ENCODE data around the gene PCDHB10. TPM values are rescaled to one million over a fixed set of nuclear protein-coding genes. Genes with fewer than 3 reads are reported as not detected.

PCDHB10 gene
- total and polyA plus RNA-seq, 7 donors = 0.13 to 0.29 (median 0.26) TPM

DNA sequence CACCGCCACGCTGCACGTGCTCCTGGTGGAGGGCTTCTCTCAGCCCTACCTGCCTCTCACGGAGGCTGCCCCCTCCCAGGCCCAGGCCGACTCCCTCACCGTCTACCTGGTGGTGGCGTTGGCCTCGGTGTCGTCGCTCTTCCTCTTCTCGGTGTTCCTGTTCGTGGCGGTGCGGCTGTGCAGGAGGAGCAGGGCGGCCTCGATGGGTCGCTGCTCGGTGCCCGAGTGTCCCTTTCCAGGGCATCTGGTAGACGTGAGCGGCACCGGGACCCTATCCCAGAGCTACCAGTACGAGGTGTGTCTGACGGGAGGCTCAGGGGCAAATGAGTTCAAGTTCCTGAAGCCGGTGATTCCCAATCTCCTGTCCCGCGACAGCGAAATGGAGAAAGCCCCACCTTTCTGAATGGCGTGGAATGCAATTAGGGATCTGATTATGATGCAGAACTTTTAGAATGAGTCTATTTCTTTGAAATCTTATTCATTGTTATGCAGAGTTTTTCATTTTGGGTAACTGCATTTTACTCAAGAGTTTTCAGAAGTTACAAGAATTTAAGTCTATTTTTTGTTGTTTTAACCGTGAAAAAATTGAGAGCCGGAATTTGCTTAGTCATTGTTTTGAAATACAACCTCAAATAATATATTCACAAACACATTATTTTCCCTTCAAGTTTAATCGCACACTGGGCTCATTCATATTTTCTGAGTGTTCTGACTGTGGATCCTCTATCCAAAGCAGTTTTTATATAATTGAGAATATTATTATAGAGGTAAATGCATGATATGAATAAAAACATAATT, 44.6 kb downstream of the PCDHB10 start:
- 16 to 22% (median 19%) methylated on average over 31 to 32 of the region's 32 CpGs for WGBS, 3 donors
- H3K4me3 ChIP-seq = no peak overlapping the region
- peaks cover 0 to 50% (median 13%) of the 10 kb centered on the region in 3 donors for H3K27me3 ChIP-seq (ENCODE audit: insufficient read depth in 3 of 3, low read length in 2 of 3)
- ATAC-seq (no peak), DNase-seq (no peak)
- no peak overlapping the region for H3K27ac ChIP-seq
- intact Hi-C loops (cut with DNase I) = no loop called here
- TF ChIP-seq, protein P1, sequence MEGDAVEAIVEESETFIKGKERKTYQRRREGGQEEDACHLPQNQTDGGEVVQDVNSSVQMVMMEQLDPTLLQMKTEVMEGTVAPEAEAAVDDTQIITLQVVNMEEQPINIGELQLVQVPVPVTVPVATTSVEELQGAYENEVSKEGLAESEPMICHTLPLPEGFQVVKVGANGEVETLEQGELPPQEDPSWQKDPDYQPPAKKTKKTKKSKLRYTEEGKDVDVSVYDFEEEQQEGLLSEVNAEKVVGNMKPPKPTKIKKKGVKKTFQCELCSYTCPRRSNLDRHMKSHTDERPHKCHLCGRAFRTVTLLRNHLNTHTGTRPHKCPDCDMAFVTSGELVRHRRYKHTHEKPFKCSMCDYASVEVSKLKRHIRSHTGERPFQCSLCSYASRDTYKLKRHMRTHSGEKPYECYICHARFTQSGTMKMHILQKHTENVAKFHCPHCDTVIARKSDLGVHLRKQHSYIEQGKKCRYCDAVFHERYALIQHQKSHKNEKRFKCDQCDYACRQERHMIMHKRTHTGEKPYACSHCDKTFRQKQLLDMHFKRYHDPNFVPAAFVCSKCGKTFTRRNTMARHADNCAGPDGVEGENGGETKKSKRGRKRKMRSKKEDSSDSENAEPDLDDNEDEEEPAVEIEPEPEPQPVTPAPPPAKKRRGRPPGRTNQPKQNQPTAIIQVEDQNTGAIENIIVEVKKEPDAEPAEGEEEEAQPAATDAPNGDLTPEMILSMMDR (IDR thresholded peaks at IDR 0.05) = no peak
- H3K36me3 ChIP-seq (ENCODE audit: insufficient read depth in 1 of 2, low read depth in 1 of 2) = no peaks in the 10 kb centered on the region
- no peaks in the 10 kb centered on the region for H3K4me1 ChIP-seq
- peaks cover 35% of the 10 kb centered on the region for H3K9me3 ChIP-seq

GRCh38 chr5:141241496-141241895, 49.3 kb downstream of the PCDHB10 start:
- Histone ChIP-seq H3K27ac (no peak overlapping the region), H3K27me3 (ENCODE audit: insufficient read depth in 3 of 3, low read length in 2 of 3) (peaks cover 0 to 59% (median 17%) of the 10 kb centered on the region in 3 donors), H3K9me3 (peaks cover 37% of the 10 kb centered on the region), H3K4me3 (no peak overlapping the region), H3K4me1 (no peaks in the 10 kb centered on the region), H3K36me3 (ENCODE audit: insufficient read depth in 1 of 2, low read depth in 1 of 2) (no peaks in the 10 kb centered on the region)
- no peak for ATAC-seq
- 21 to 23% (median 22%) methylated on average over 34 to 43 of the region's 43 CpGs for WGBS, 3 donors
- TF ChIP-seq, protein P1 (IDR thresholded peaks at IDR 0.05) = no peak
- intact Hi-C loops (cut with DNase I) = loop anchor here in 1 of 2 donors (10.0 kb wide), 1 partner anchor 323 kb away; no protein-coding TSS in a partner anchor
- DNase-seq = no peak

Other genes with a start within 250 kb of the PCDHB10 start
Only the 30 nearest of the 37 such genes appear.
- under 1 TPM in 1 of 4 donors, not detected in 3; 0.06 TPM for gene PCDHB1, start 141.0 kb upstream of the PCDHB10 start, total RNA-seq
- gene PCDHB1, start 141.0 kb upstream of the PCDHB10 start, polyA plus RNA-seq = under 1 TPM in 1 of 3 donors, not detected in 2; 0.01 TPM
- gene PCDHB2, start 97.7 kb upstream of the PCDHB10 start, total RNA-seq = 1 to 10 TPM in 2 of 4 donors, under 1 TPM in 2; 0.88 to 1.6 (median 1.2) TPM
- gene PCDHB2, start 97.7 kb upstream of the PCDHB10 start, polyA plus RNA-seq = under 1 TPM; 0.30 to 0.61 (median 0.31) TPM
- gene PCDHB3, start 91.9 kb upstream of the PCDHB10 start, total RNA-seq = 1 to 10 TPM in 1 of 4 donors, under 1 TPM in 3; 0.65 to 1.8 (median 0.81) TPM
- under 1 TPM; 0.18 to 0.82 (median 0.31) TPM for gene PCDHB3, start 91.9 kb upstream of the PCDHB10 start, polyA plus RNA-seq
- 1 to 10 TPM in 3 of 4 donors, under 1 TPM in 1; 0.77 to 2.0 (median 1.8) TPM for gene PCDHB4, start 70.5 kb upstream of the PCDHB10 start, total RNA-seq
- gene PCDHB4, start 70.5 kb upstream of the PCDHB10 start, polyA plus RNA-seq = under 1 TPM; 0.31 to 0.80 (median 0.37) TPM
- gene PCDHB5, start 57.1 kb upstream of the PCDHB10 start, total RNA-seq = under 1 TPM; 0.42 to 0.99 (median 0.60) TPM
- gene PCDHB5, start 57.1 kb upstream of the PCDHB10 start, polyA plus RNA-seq = under 1 TPM; 0.17 to 0.33 (median 0.27) TPM
- under 1 TPM; 0.12 to 0.34 (median 0.23) TPM for gene PCDHB6, start 42.3 kb upstream of the PCDHB10 start, total RNA-seq
- under 1 TPM; 0.08 to 0.11 (median 0.09) TPM for gene PCDHB6, start 42.3 kb upstream of the PCDHB10 start, polyA plus RNA-seq
- gene PCDHB7, start 19.7 kb upstream of the PCDHB10 start, total RNA-seq = under 1 TPM; 0.19 to 0.59 (median 0.34) TPM
- under 1 TPM; 0.08 to 0.18 (median 0.16) TPM for gene PCDHB7, start 19.7 kb upstream of the PCDHB10 start, polyA plus RNA-seq
- under 1 TPM; 0.21 to 0.87 (median 0.57) TPM for gene PCDHB8, start 14.6 kb upstream of the PCDHB10 start, total RNA-seq
- gene PCDHB8, start 14.6 kb upstream of the PCDHB10 start, polyA plus RNA-seq = under 1 TPM; 0.04 to 0.26 (median 0.16) TPM
- under 1 TPM; 0.56 to 0.94 (median 0.67) TPM for gene PCDHB16, start 10.0 kb upstream of the PCDHB10 start, total RNA-seq
- under 1 TPM; 0.22 to 0.34 (median 0.23) TPM for gene PCDHB16, start 10.0 kb upstream of the PCDHB10 start, polyA plus RNA-seq
- under 1 TPM in 3 of 4 donors, not detected in 1; 0.15 to 0.58 (median 0.20) TPM for gene PCDHB9, start 5.2 kb upstream of the PCDHB10 start, total RNA-seq
- gene PCDHB9, start 5.2 kb upstream of the PCDHB10 start, polyA plus RNA-seq = under 1 TPM; 0.09 to 0.15 (median 0.13) TPM
- gene PCDHB11, start 7.3 kb downstream of the PCDHB10 start, total RNA-seq = 1 to 10 TPM in 2 of 4 donors, under 1 TPM in 2; 0.86 to 1.8 (median 1.1) TPM
- gene PCDHB11, start 7.3 kb downstream of the PCDHB10 start, polyA plus RNA-seq = under 1 TPM; 0.08 to 0.13 (median 0.13) TPM
- under 1 TPM; 0.44 to 0.96 (median 0.83) TPM for gene PCDHB12, start 16.4 kb downstream of the PCDHB10 start, total RNA-seq
- gene PCDHB12, start 16.4 kb downstream of the PCDHB10 start, polyA plus RNA-seq = under 1 TPM; 0.10 to 0.21 (median 0.21) TPM
- under 1 TPM; 0.44 to 0.81 (median 0.62) TPM for gene PCDHB13, start 21.6 kb downstream of the PCDHB10 start, total RNA-seq
- under 1 TPM; 0.06 to 0.26 (median 0.18) TPM for gene PCDHB13, start 21.6 kb downstream of the PCDHB10 start, polyA plus RNA-seq
- gene PCDHB14, start 31.0 kb downstream of the PCDHB10 start, total RNA-seq = under 1 TPM; 0.48 to 0.75 (median 0.50) TPM
- under 1 TPM; 0.20 to 0.51 (median 0.32) TPM for gene PCDHB14, start 31.0 kb downstream of the PCDHB10 start, polyA plus RNA-seq
- gene PCDHB15, start 53.0 kb downstream of the PCDHB10 start, total RNA-seq = 1 to 10 TPM in 2 of 4 donors, under 1 TPM in 2; 0.50 to 2.5 (median 0.91) TPM
- gene PCDHB15, start 53.0 kb downstream of the PCDHB10 start, polyA plus RNA-seq = under 1 TPM; 0.44 to 0.58 (median 0.45) TPM
- gene SLC25A2, start 111.7 kb downstream of the PCDHB10 start, total RNA-seq = under 1 TPM in 2 of 4 donors, not detected in 2; 0.19 to 0.32 TPM
- gene SLC25A2, start 111.7 kb downstream of the PCDHB10 start, polyA plus RNA-seq = under 1 TPM in 1 of 3 donors, not detected in 2; 0.04 TPM
- gene TAF7, start 128.4 kb downstream of the PCDHB10 start, total RNA-seq = 100 to 1,000 TPM in 2 of 4 donors, 10 to 100 TPM in 2; 92.9 to 139 (median 117) TPM
- gene TAF7, start 128.4 kb downstream of the PCDHB10 start, polyA plus RNA-seq = 100 to 1,000 TPM; 112 to 249 (median 139) TPM
- 1 to 10 TPM in 1 of 4 donors, under 1 TPM in 3; 0.51 to 1.4 (median 0.65) TPM for gene PCDHGA1, start 138.2 kb downstream of the PCDHB10 start, total RNA-seq
- 1 to 10 TPM in 1 of 3 donors, under 1 TPM in 2; 0.27 to 2.1 (median 0.56) TPM for gene PCDHGA1, start 138.2 kb downstream of the PCDHB10 start, polyA plus RNA-seq
- 1 to 10 TPM; 1.2 to 1.8 (median 1.6) TPM for gene PCDHGA2, start 146.4 kb downstream of the PCDHB10 start, total RNA-seq
- 1 to 10 TPM in 1 of 3 donors, under 1 TPM in 2; 0.22 to 1.1 (median 0.25) TPM for gene PCDHGA2, start 146.4 kb downstream of the PCDHB10 start, polyA plus RNA-seq
- 1 to 10 TPM in 3 of 4 donors, under 1 TPM in 1; 0.97 to 2.4 (median 1.7) TPM for gene PCDHGA3, start 151.5 kb downstream of the PCDHB10 start, total RNA-seq
- under 1 TPM; 0.33 to 0.67 (median 0.34) TPM for gene PCDHGA3, start 151.5 kb downstream of the PCDHB10 start, polyA plus RNA-seq
- 1 to 10 TPM in 2 of 4 donors, under 1 TPM in 2; 0.71 to 1.8 (median 1.2) TPM for gene PCDHGB1, start 157.7 kb downstream of the PCDHB10 start, total RNA-seq
- gene PCDHGB1, start 157.7 kb downstream of the PCDHB10 start, polyA plus RNA-seq = under 1 TPM; 0.08 to 0.22 (median 0.12) TPM
- 1 to 10 TPM in 3 of 4 donors, under 1 TPM in 1; 0.84 to 2.4 (median 2.2) TPM for gene PCDHGA4, start 162.7 kb downstream of the PCDHB10 start, total RNA-seq
- gene PCDHGA4, start 162.7 kb downstream of the PCDHB10 start, polyA plus RNA-seq = under 1 TPM; 0.14 to 0.47 (median 0.40) TPM
- gene PCDHGB2, start 167.6 kb downstream of the PCDHB10 start, total RNA-seq = 1 to 10 TPM; 1.2 to 2.4 (median 1.9) TPM
- under 1 TPM; 0.10 to 0.67 (median 0.65) TPM for gene PCDHGB2, start 167.6 kb downstream of the PCDHB10 start, polyA plus RNA-seq
- 1 to 10 TPM in 2 of 4 donors, under 1 TPM in 2; 0.84 to 2.0 (median 1.2) TPM for gene PCDHGA5, start 171.8 kb downstream of the PCDHB10 start, total RNA-seq
- gene PCDHGA5, start 171.8 kb downstream of the PCDHB10 start, polyA plus RNA-seq = under 1 TPM; 0.07 to 0.38 (median 0.35) TPM
- gene PCDHGB3, start 177.9 kb downstream of the PCDHB10 start, total RNA-seq = 1 to 10 TPM in 3 of 4 donors, under 1 TPM in 1; 0.92 to 2.0 (median 1.2) TPM
- under 1 TPM; 0.17 to 0.44 (median 0.35) TPM for gene PCDHGB3, start 177.9 kb downstream of the PCDHB10 start, polyA plus RNA-seq
- 1 to 10 TPM; 1.3 to 2.5 (median 1.8) TPM for gene PCDHGA6, start 181.5 kb downstream of the PCDHB10 start, total RNA-seq
- under 1 TPM; 0.03 to 0.72 (median 0.57) TPM for gene PCDHGA6, start 181.5 kb downstream of the PCDHB10 start, polyA plus RNA-seq
- 1 to 10 TPM in 2 of 4 donors, under 1 TPM in 2; 0.97 to 2.2 (median 1.1) TPM for gene PCDHGA7, start 190.4 kb downstream of the PCDHB10 start, total RNA-seq
- gene PCDHGA7, start 190.4 kb downstream of the PCDHB10 start, polyA plus RNA-seq = under 1 TPM; 0.07 to 0.35 (median 0.35) TPM
- gene PCDHGB4, start 195.3 kb downstream of the PCDHB10 start, total RNA-seq = 1 to 10 TPM in 3 of 4 donors, under 1 TPM in 1; 0.99 to 3.0 (median 2.0) TPM
- under 1 TPM; 0.24 to 0.52 (median 0.49) TPM for gene PCDHGB4, start 195.3 kb downstream of the PCDHB10 start, polyA plus RNA-seq
- gene PCDHGA8, start 200.3 kb downstream of the PCDHB10 start, total RNA-seq = 1 to 10 TPM in 3 of 4 donors, under 1 TPM in 1; 0.82 to 1.6 (median 1.3) TPM
- gene PCDHGA8, start 200.3 kb downstream of the PCDHB10 start, polyA plus RNA-seq = under 1 TPM; 0.04 to 0.30 (median 0.26) TPM
- gene PCDHGB5, start 205.6 kb downstream of the PCDHB10 start, total RNA-seq = 1 to 10 TPM; 2.7 to 5.1 (median 4.0) TPM
- gene PCDHGB5, start 205.6 kb downstream of the PCDHB10 start, polyA plus RNA-seq = 1 to 10 TPM in 1 of 3 donors, under 1 TPM in 2; 0.61 to 1.4 (median 0.95) TPM